Measurements from ENCODE around the gene ASAP2. TPM values are rescaled to one million over a fixed set of nuclear protein-coding genes. Genes with fewer than 3 reads are reported as not detected.

ASAP2 gene
- total RNA-seq, 1 experiment from 2014 or later, result not detected

- Histone ChIP-seq H3K4me2 (ENCODE audit: low read depth, low read length, poor library complexity, severe bottlenecking) (no peak overlapping the region), H3K27ac (ENCODE audit: low read length) (no peak overlapping the region), H3K9ac (ENCODE audit: low read length) (no peak overlapping the region), H3K4me1 (ENCODE audit: low read length) (peaks cover 16% of the 10 kb centered on the region), H4K20me1 (ENCODE audit: insufficient read depth, low read depth, low read length) (no peaks in the 10 kb centered on the region), H3K79me2 (ENCODE audit: low read length) (peaks cover 38% of the 10 kb centered on the region), H2AFZ (ENCODE audit: low read length) (no peak overlapping the region), H3K36me3 (ENCODE audit: insufficient read depth, low read length) (peaks cover 45% of the 10 kb centered on the region), H3K27me3 (ENCODE audit: low read length) (no peaks in the 10 kb centered on the region), H3K9me2 (replicated peaks; ENCODE audit: insufficient read depth, low read length) (no peaks in the 10 kb centered on the region), H3K9me3 (ENCODE audit: low read length) (no peaks in the 10 kb centered on the region), H3K4me3 (ENCODE audit: low read length) (no peak overlapping the region)
- DNase-seq, result no peak
These were observed 222.5 kb downstream of the ASAP2 start for GRCh38 chr2:9428965-9429577.

- no peaks in the 10 kb centered on the region for H4K20me1 ChIP-seq (ENCODE audit: insufficient read depth, low read depth, low read length)
- peaks cover 23% of the 10 kb centered on the region for H3K79me2 ChIP-seq (ENCODE audit: low read length)
- no peak overlapping the region for H3K4me2 ChIP-seq (ENCODE audit: low read depth, low read length, poor library complexity, severe bottlenecking)
- no peak overlapping the region for H2AFZ ChIP-seq (ENCODE audit: low read length)
- H3K27me3 ChIP-seq (ENCODE audit: low read length), result no peaks in the 10 kb centered on the region
- H3K4me3 ChIP-seq (ENCODE audit: low read length), result no peak overlapping the region
- H3K4me1 ChIP-seq (ENCODE audit: low read length), result peaks cover 3% of the 10 kb centered on the region
- H3K36me3 ChIP-seq (ENCODE audit: insufficient read depth, low read length), result peaks cover 53% of the 10 kb centered on the region
- H3K9me2 ChIP-seq (replicated peaks; ENCODE audit: insufficient read depth, low read length), result no peaks in the 10 kb centered on the region
- no peak for DNase-seq
- no peak overlapping the region for H3K27ac ChIP-seq (ENCODE audit: low read length)
- no peaks in the 10 kb centered on the region for H3K9me3 ChIP-seq (ENCODE audit: low read length)
- no peak overlapping the region for H3K9ac ChIP-seq (ENCODE audit: low read length)
These were observed 224.0 kb downstream of the ASAP2 start for GRCh38 chr2:9430316-9431293.

- Histone ChIP-seq H3K4me3 (ENCODE audit: low read length) (no peak overlapping the region), H3K9me3 (ENCODE audit: low read length) (no peaks in the 10 kb centered on the region), H3K36me3 (ENCODE audit: insufficient read depth, low read length) (peaks cover 60% of the 10 kb centered on the region), H3K9me2 (replicated peaks; ENCODE audit: insufficient read depth, low read length) (no peaks in the 10 kb centered on the region), H3K9ac (ENCODE audit: low read length) (no peak overlapping the region), H4K20me1 (ENCODE audit: insufficient read depth, low read depth, low read length) (no peaks in the 10 kb centered on the region), H3K79me2 (ENCODE audit: low read length) (no peaks in the 10 kb centered on the region), H2AFZ (ENCODE audit: low read length) (no peak overlapping the region), H3K4me2 (ENCODE audit: low read depth, low read length, poor library complexity, severe bottlenecking) (no peak overlapping the region), H3K4me1 (ENCODE audit: low read length) (no peaks in the 10 kb centered on the region), H3K27ac (ENCODE audit: low read length) (no peak overlapping the region), H3K27me3 (ENCODE audit: low read length) (no peaks in the 10 kb centered on the region)
- DNase-seq, result no peak
These were observed 227.9 kb downstream of the ASAP2 start for GRCh38 chr2:9434489-9434888.

GRCh38 chr2:9439536-9439935 lies 232.9 kb downstream of the ASAP2 start:
- no peaks in the 10 kb centered on the region for H3K4me1 ChIP-seq (ENCODE audit: low read length)
- peaks cover 58% of the 10 kb centered on the region; the same call in 1 of the 2 replicates for H3K36me3 ChIP-seq (ENCODE audit: insufficient read depth, low read length)
- no peaks in the 10 kb centered on the region for H3K79me2 ChIP-seq (ENCODE audit: low read length)
- no peak overlapping the region for H3K4me3 ChIP-seq (ENCODE audit: low read length)
- no peak overlapping the region for H3K9ac ChIP-seq (ENCODE audit: low read length)
- no peak overlapping the region for H3K27ac ChIP-seq (ENCODE audit: low read length)
- H3K27me3 ChIP-seq (ENCODE audit: low read length), result no peaks in the 10 kb centered on the region
- H4K20me1 ChIP-seq (ENCODE audit: insufficient read depth, low read depth, low read length), result no peaks in the 10 kb centered on the region
- no peaks in the 10 kb centered on the region for H3K9me2 ChIP-seq (replicated peaks; ENCODE audit: insufficient read depth, low read length)
- no peak overlapping the region for H3K4me2 ChIP-seq (ENCODE audit: low read depth, low read length, poor library complexity, severe bottlenecking)
- no peaks in the 10 kb centered on the region for H3K9me3 ChIP-seq (ENCODE audit: low read length)
- no peak for DNase-seq
- H2AFZ ChIP-seq (ENCODE audit: low read length), result no peak overlapping the region

- Histone ChIP-seq H2AFZ (ENCODE audit: low read length) (no peak overlapping the region), H3K27me3 (ENCODE audit: low read length) (no peaks in the 10 kb centered on the region), H3K9me2 (replicated peaks; ENCODE audit: insufficient read depth, low read length) (no peaks in the 10 kb centered on the region), H3K27ac (ENCODE audit: low read length) (no peak overlapping the region), H3K9me3 (ENCODE audit: low read length) (no peaks in the 10 kb centered on the region), H3K36me3 (ENCODE audit: insufficient read depth, low read length) (peaks cover 53% of the 10 kb centered on the region; the same call in 1 of the 2 replicates), H3K9ac (ENCODE audit: low read length) (no peak overlapping the region), H3K4me1 (ENCODE audit: low read length) (no peaks in the 10 kb centered on the region), H4K20me1 (ENCODE audit: insufficient read depth, low read depth, low read length) (no peaks in the 10 kb centered on the region), H3K4me3 (ENCODE audit: low read length) (no peak overlapping the region), H3K79me2 (ENCODE audit: low read length) (no peaks in the 10 kb centered on the region), H3K4me2 (ENCODE audit: low read depth, low read length, poor library complexity, severe bottlenecking) (no peak overlapping the region)
- DNase-seq, result no peak
These were observed 233.6 kb downstream of the ASAP2 start for GRCh38 chr2:9440058-9440727.

GRCh38 chr2:9441556-9441955 lies 234.9 kb downstream of the ASAP2 start:
- H4K20me1 ChIP-seq (ENCODE audit: insufficient read depth, low read depth, low read length), result no peaks in the 10 kb centered on the region
- no peak overlapping the region for H3K9ac ChIP-seq (ENCODE audit: low read length)
- DNase-seq, result no peak
- H2AFZ ChIP-seq (ENCODE audit: low read length), result no peak overlapping the region
- no peaks in the 10 kb centered on the region for H3K79me2 ChIP-seq (ENCODE audit: low read length)
- H3K4me1 ChIP-seq (ENCODE audit: low read length), result no peaks in the 10 kb centered on the region
- no peaks in the 10 kb centered on the region for H3K9me2 ChIP-seq (replicated peaks; ENCODE audit: insufficient read depth, low read length)
- H3K36me3 ChIP-seq (ENCODE audit: insufficient read depth, low read length), result peaks cover 58% of the 10 kb centered on the region; the same call in 1 of the 2 replicates
- H3K9me3 ChIP-seq (ENCODE audit: low read length), result no peaks in the 10 kb centered on the region
- H3K4me2 ChIP-seq (ENCODE audit: low read depth, low read length, poor library complexity, severe bottlenecking), result no peak overlapping the region
- no peak overlapping the region for H3K4me3 ChIP-seq (ENCODE audit: low read length)
- H3K27ac ChIP-seq (ENCODE audit: low read length), result no peak overlapping the region
- no peaks in the 10 kb centered on the region for H3K27me3 ChIP-seq (ENCODE audit: low read length)

- no peaks in the 10 kb centered on the region for H3K9me3 ChIP-seq (ENCODE audit: low read length)
- no peaks in the 10 kb centered on the region for H3K9me2 ChIP-seq (replicated peaks; ENCODE audit: insufficient read depth, low read length)
- DNase-seq, result no peak
- no peak overlapping the region for H3K27ac ChIP-seq (ENCODE audit: low read length)
- H3K9ac ChIP-seq (ENCODE audit: low read length), result no peak overlapping the region
- no peaks in the 10 kb centered on the region for H4K20me1 ChIP-seq (ENCODE audit: insufficient read depth, low read depth, low read length)
- H3K79me2 ChIP-seq (ENCODE audit: low read length), result no peaks in the 10 kb centered on the region
- H3K4me3 ChIP-seq (ENCODE audit: low read length), result no peak overlapping the region
- H3K4me2 ChIP-seq (ENCODE audit: low read depth, low read length, poor library complexity, severe bottlenecking), result no peak overlapping the region
- H3K4me1 ChIP-seq (ENCODE audit: low read length), result no peaks in the 10 kb centered on the region
- H3K27me3 ChIP-seq (ENCODE audit: low read length), result no peaks in the 10 kb centered on the region
- H3K36me3 ChIP-seq (ENCODE audit: insufficient read depth, low read length), result peaks cover 47% of the 10 kb centered on the region; the same call in 1 of the 2 replicates
- H2AFZ ChIP-seq (ENCODE audit: low read length), result no peak overlapping the region
These were observed 236.9 kb downstream of the ASAP2 start for GRCh38 chr2:9443526-9443925.

- H3K27ac ChIP-seq (ENCODE audit: low read length), result no peak overlapping the region
- peaks cover 39% of the 10 kb centered on the region; the same call in 1 of the 2 replicates for H3K36me3 ChIP-seq (ENCODE audit: insufficient read depth, low read length)
- no peak overlapping the region for H2AFZ ChIP-seq (ENCODE audit: low read length)
- H3K4me3 ChIP-seq (ENCODE audit: low read length), result no peak overlapping the region
- no peaks in the 10 kb centered on the region for H3K4me1 ChIP-seq (ENCODE audit: low read length)
- H3K9me3 ChIP-seq (ENCODE audit: low read length), result no peaks in the 10 kb centered on the region
- no peak for DNase-seq
- H3K27me3 ChIP-seq (ENCODE audit: low read length), result no peaks in the 10 kb centered on the region
- no peaks in the 10 kb centered on the region for H3K79me2 ChIP-seq (ENCODE audit: low read length)
- H4K20me1 ChIP-seq (ENCODE audit: insufficient read depth, low read depth, low read length), result no peaks in the 10 kb centered on the region
- H3K4me2 ChIP-seq (ENCODE audit: low read depth, low read length, poor library complexity, severe bottlenecking), result no peak overlapping the region
- H3K9ac ChIP-seq (ENCODE audit: low read length), result no peak overlapping the region
- no peaks in the 10 kb centered on the region for H3K9me2 ChIP-seq (replicated peaks; ENCODE audit: insufficient read depth, low read length)
These were observed 238.5 kb downstream of the ASAP2 start for GRCh38 chr2:9445089-9445488.

All from Karpas-422 (cell line).